Left colon (tissue), 2 donors: ENCODE results near the gene ALDH4A1. TPM values are rescaled to one million over a fixed set of nuclear protein-coding genes. Genes with fewer than 3 reads are reported as not detected.

ENCODE experiments used
- ATAC-seq: fragments of 200-7000 bp; cut with Tn5 transposase; one replicate; pipeline ENCODE4 v1.9.1; 2020; ENCODE audit warnings: mild to moderate bottlenecking, moderate library complexity
- DNase-seq, 2 donors: peaks; one replicate each; pipeline ENCODE4 v3.0.0-alpha.2; 2020
- intact Hi-C, 2 donors: fragments of 100-400 bp; cut with DNase I in 1 of 2; cut with micrococcal nuclease in 1 of 2; formaldehyde crosslinking; loops; one replicate each; pipeline versions ENCODE4 v1.11.2 to v1.14.0; 2022; cut with DNase I, micrococcal nuclease
- total RNA-seq, 2 donors: library from RNA; stranded (reverse); fragmentation: NEBNext Ultra II Directional; extraction: Animal tissue kit (Norgen Biotek cat#: 25700); gene quantifications; one replicate each; pipeline ENCODE4 v1.2.1, GENCODE V29; 2021
- donor health status: DM: no; HTN: no; CAD: no.
- donor health status: DM: yes; HTN: yes; CAD: no.

The ALDH4A1 gene
- total RNA-seq, 2 donors from 2014 or later = 4.9 to 5.5 TPM

GRCh38 chr1:18940303-18941020 is 38.1 kb upstream of the ALDH4A1 start:
- DNase-seq (no peak), ATAC-seq (no peak)
- intact Hi-C loops = no loop called here

GRCh38 chr1:18939398-18940302 is 37.3 kb upstream of the ALDH4A1 start:
- ATAC-seq (no peak), DNase-seq (no peak)
- intact Hi-C loops = no loop called here

- intact Hi-C loops = no loop called here
- ATAC-seq (peak; percentile 14), DNase-seq (no peak)
Observed at GRCh38 chr1:18938707-18939070, 36.3 kb upstream of the ALDH4A1 start.

GRCh38 chr1:18938008-18938706 is 35.8 kb upstream of the ALDH4A1 start:
- no peak for DNase-seq
- peak; percentile 16 for ATAC-seq
- intact Hi-C loops = no loop called here

- ATAC-seq (no peak), DNase-seq (no peak)
- intact Hi-C loops = no loop called here
Observed at GRCh38 chr1:18937539-18937938, 35.2 kb upstream of the ALDH4A1 start.

- ATAC-seq (no peak), DNase-seq (no peak)
- intact Hi-C loops = no loop called here
Observed at GRCh38 chr1:18936814-18937481, 34.6 kb upstream of the ALDH4A1 start.

GRCh38 chr1:18936471-18936813 is 34.1 kb upstream of the ALDH4A1 start:
- no peak for ATAC-seq
- intact Hi-C loops = no loop called here

GRCh38 chr1:18934205-18935000 is 32.0 kb upstream of the ALDH4A1 start:
- ATAC-seq (no peak), DNase-seq (no peak)
- intact Hi-C loops = no loop called here

More at GRCh38 chr1:18936471-18936813, 34.1 kb upstream of the ALDH4A1 start:
- no peak for DNase-seq

- DNase-seq (no peak), ATAC-seq (no peak)
- intact Hi-C loops = no loop called here
Observed at GRCh38 chr1:18932879-18933278, 30.5 kb upstream of the ALDH4A1 start.

GRCh38 chr1:18932387-18932786 is 30.0 kb upstream of the ALDH4A1 start:
- intact Hi-C loops = no loop called here
- ATAC-seq (no peak), DNase-seq (no peak)

- DNase-seq (no peak), ATAC-seq (no peak)
- intact Hi-C loops = no loop called here
Observed at GRCh38 chr1:18931730-18932129, 29.4 kb upstream of the ALDH4A1 start.

- ATAC-seq (no peak), DNase-seq (no peak)
- intact Hi-C loops = no loop called here
Observed at GRCh38 chr1:18929686-18930085, 27.3 kb upstream of the ALDH4A1 start.

- no peak for ATAC-seq
- intact Hi-C loops = no loop called here
- DNase-seq = no peak
Observed at GRCh38 chr1:18928985-18929384, 26.6 kb upstream of the ALDH4A1 start.

GRCh38 chr1:18928406-18928805 is 26.1 kb upstream of the ALDH4A1 start:
- no peak for DNase-seq
- no peak for ATAC-seq
- intact Hi-C loops = no loop called here

GRCh38 chr1:18927654-18928272 is 25.4 kb upstream of the ALDH4A1 start:
- intact Hi-C loops = no loop called here
- ATAC-seq (no peak), DNase-seq (no peak)

- DNase-seq (no peak), ATAC-seq (no peak)
- intact Hi-C loops = no loop called here
Observed at GRCh38 chr1:18927082-18927653, 24.8 kb upstream of the ALDH4A1 start.

GRCh38 chr1:18926315-18927081 is 24.1 kb upstream of the ALDH4A1 start:
- intact Hi-C loops = no loop called here
- peak; percentile 44 for ATAC-seq
- DNase-seq = peak; percentile 50 to 69
